Epithelial cell of proximal tubule (primary cell): ENCODE measurements around the gene UBASH3A. TPM values are rescaled to one million over a fixed set of nuclear protein-coding genes. Genes with fewer than 3 reads are reported as not detected.
"Not testable (repeated sequence)": the region's sequence is repeated elsewhere in the genome, so short reads cannot be mapped to it uniquely, and the experiment has no call there.

Experiments
- DNase-seq: peaks from one replicate; pipeline ENCODE4 v3.0.0-alpha.2; 2011; ENCODE audit warnings: low read depth
- H3K4me3 ChIP-seq: 2 replicates; pipeline ENCODE4 v1.5.1; 2011; ENCODE audit warnings: low read depth, mild to moderate bottlenecking, low read length
- total RNA-seq: library from RNA; depleted of rRNA; stranded (reverse); fragments of >200 nt; gene quantifications from 2 replicates; pipeline ENCODE4 v1.2.3, GENCODE V29; 2015
- TF ChIP-seq, protein P1 (sequence below): conservative IDR thresholded peaks from 2 replicates; pipeline ENCODE4 v1.5.1; 2012; ENCODE audit warnings: low read depth, mild to moderate bottlenecking, low read length

Gene UBASH3A
- total RNA-seq, 1 donor from 2014 or later = not detected

DNA sequence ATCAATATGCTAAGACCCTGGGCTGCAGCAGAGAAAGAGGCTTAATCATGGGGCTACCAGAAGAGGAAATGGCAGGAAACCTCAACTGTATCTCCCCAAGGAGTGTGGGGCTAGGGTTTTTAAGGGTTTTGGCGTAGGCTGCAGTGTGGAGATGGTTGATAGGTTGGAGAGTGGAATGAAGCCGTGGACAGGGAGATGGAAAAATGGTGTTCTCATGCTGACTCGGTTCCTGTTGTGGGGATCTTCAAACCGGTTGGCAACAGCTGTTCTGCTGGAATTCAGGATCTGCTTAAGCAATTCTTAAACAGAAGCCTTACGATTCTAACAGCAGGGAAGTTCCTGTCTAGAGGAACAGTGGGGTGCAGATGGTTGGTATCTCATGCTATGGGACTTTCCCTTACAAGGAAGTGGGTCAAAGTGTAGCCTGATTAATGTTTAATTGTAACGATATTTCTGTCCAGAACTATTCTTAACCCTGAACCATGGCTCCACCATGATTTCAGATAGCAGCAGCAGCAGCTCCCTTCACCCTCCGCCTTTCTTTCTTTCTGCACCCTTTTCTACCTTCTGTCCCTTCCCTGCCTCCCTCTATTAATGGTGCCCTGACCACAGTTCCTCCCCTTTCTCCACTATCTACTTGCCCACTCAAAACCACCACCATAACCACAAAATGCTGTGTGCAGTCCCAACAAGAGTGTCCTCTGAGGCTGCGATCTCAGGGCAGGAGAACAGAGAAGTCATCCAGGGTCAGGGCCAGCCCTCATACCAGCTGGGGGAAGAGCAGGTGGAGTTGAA lies 61.5 kb downstream of the UBASH3A start:
- no peak overlapping the region for H3K4me3 ChIP-seq
- DNase-seq = peak; percentile 32
- TF ChIP-seq, protein P1, sequence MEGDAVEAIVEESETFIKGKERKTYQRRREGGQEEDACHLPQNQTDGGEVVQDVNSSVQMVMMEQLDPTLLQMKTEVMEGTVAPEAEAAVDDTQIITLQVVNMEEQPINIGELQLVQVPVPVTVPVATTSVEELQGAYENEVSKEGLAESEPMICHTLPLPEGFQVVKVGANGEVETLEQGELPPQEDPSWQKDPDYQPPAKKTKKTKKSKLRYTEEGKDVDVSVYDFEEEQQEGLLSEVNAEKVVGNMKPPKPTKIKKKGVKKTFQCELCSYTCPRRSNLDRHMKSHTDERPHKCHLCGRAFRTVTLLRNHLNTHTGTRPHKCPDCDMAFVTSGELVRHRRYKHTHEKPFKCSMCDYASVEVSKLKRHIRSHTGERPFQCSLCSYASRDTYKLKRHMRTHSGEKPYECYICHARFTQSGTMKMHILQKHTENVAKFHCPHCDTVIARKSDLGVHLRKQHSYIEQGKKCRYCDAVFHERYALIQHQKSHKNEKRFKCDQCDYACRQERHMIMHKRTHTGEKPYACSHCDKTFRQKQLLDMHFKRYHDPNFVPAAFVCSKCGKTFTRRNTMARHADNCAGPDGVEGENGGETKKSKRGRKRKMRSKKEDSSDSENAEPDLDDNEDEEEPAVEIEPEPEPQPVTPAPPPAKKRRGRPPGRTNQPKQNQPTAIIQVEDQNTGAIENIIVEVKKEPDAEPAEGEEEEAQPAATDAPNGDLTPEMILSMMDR = no peak

DNA sequence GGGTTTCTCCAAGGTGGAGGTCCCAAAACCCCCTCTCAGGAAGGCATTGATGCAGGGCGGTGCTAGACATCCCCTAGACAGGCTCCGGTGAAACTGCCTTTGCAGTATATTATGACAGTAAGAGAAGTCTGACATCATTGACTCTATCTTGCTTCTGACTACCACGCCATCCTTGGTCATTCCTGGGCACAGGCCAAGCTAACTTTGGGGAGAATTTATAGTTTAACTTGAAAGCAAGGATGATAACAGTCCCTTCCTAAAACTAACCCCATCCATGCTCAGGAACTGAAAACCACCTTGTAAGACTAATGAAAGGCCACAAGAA lies 62.1 kb downstream of the UBASH3A start:
- DNase-seq = no peak
- H3K4me3 ChIP-seq = no peak overlapping the region
- TF ChIP-seq, protein P1 = no peak

DNA sequence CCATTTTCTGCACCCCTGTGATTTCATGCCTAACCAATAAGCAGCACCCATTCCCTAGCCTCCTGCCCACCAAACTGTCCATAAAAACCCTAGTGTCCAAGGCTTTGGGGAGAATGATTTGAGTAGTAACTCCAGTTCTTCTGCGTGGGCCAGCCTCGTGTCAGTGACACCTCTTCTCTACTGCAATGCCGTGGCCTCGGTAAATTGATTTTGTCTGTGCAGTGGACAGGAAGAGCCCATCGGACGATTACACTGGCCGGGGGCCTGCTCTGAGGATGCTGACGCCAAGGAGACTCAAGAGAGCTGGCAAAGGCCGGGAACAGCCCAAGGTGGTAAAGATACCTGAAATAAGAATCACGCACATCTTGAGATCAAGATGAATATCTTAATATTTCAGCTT lies 63.0 kb downstream of the UBASH3A start:
- no peak for DNase-seq
- TF ChIP-seq, protein P1 = no peak
- H3K4me3 ChIP-seq = no peak overlapping the region

DNA sequence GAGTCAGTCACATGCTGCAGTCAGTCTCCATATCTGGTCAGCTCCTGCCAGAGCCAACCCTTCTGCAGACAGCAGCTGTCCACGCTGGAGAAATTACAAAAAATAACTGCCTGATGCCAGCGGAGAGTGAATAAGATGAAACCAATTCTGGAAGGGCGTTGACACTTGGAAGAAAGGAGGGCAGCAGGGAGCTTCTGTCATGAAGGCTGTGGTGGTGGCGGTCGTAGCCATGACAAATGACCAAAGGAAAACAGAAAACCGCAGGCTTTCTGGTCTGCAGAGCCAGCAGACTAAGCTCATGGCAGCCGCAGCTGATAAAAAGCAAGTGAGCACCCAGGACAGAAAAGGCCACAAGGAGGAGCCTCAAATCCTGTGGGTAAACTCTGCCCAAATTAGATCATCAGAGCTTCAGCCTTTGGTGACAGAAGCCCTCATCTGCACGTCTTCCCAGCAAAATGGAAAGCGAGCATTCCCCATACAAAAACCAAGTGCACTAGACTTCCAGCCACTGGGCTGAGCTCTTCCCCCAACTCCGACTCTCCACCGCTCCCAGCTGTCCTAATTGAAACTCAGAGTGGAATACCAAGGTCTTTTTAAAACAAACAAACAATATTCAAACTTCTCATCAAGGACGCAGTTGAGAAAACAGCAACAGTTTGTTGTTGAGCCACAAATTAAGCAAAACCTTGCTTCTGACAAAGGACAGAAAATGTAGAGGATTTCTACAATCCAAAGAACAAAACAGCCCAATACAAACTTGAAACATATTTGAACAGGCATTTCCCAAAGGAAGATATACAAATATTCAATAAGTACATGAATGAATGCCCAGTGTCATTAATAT lies 63.7 kb downstream of the UBASH3A start:
- TF ChIP-seq, protein P1 = peak; percentile 32
- no peak overlapping the region for H3K4me3 ChIP-seq
- DNase-seq = no peak

DNA sequence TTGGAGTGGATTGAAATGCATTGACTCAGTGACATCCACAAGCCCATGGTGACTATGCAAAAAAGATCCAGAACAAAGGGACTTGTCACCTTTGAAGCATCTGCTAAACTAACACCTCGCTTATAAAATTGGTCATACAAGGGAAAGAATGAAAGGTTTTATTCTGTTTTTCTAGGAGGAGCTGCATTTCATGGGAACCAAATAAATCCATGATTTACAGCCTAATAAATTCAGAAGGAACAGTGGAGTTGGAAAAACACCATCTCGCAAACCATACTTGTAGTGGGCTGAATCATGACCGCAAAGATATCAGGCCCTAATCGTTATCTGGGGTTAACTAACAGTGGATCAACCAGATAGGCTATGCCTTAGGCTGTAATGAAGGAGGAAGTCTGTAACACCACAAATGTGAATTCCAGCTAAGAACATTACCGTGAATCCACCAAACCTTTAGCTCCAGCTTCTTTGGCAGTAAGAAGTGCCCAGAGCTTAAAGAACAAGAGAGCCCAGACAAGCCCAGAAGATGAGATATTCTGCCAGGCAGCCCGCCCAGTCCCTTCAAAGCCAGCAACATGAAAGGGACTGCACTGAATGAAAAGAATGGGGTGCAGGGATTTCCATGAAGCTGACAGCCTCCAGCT lies 64.9 kb downstream of the UBASH3A start:
- DNase-seq = no peak
- TF ChIP-seq, protein P1 = no peak
- no peak overlapping the region for H3K4me3 ChIP-seq

DNA sequence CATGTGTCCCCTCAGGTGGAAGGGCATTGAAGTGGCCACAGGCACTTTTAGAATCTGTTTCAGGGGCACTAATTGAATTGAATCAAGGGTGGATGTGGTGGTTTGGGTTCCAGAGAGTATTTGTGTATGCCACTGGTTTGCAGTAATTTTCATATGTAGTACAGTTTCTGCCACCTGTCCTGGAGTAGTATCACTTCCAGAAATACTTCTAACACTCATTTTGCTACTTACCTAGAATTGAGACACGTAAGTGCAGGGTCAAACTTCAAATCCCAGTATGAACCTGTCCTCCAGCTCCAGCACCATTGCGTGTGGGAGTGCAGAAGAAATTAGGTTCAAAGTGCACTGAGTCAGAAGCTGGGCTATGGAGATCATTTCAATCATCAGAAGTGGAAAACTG lies 65.6 kb downstream of the UBASH3A start:
- no peak for DNase-seq
- TF ChIP-seq, protein P1 = no peak
- H3K4me3 ChIP-seq = no peak overlapping the region

DNA sequence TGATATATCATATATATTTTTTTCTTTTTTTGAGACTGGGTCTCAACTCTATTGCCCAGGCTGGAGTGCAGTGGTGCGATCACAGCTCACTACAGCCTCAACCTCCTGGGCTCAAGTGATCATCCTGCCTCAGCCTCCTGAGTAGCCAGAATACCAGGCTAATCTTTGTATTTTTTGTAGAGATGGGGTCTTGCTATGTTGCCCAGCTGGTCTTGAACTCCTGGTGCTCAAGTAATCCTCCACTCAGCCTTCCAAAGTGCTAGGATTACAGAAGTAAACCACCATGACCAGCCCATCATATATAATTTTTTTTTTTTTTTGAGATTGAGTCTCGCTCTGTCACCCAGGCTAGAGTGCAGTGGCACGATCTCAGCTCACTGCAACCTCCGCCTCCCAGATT lies 66.0 kb downstream of the UBASH3A start:
- DNase-seq, H3K4me3 ChIP-seq: not testable (repeated sequence)
